ENCODE data around the gene SLC36A2.

SLC36A2 gene

GRCh38 chr5:151281001-151281639 lies 66.2 kb downstream of the SLC36A2 start:
- DNase-seq = no peak

GRCh38 chr5:151280443-151280842 lies 66.9 kb downstream of the SLC36A2 start:
- DNase-seq = no peak

GRCh38 chr5:151278845-151279244 lies 68.5 kb downstream of the SLC36A2 start:
- DNase-seq = no peak

GRCh38 chr5:151275803-151276202 lies 71.6 kb downstream of the SLC36A2 start:
- no peak for DNase-seq

DNA sequence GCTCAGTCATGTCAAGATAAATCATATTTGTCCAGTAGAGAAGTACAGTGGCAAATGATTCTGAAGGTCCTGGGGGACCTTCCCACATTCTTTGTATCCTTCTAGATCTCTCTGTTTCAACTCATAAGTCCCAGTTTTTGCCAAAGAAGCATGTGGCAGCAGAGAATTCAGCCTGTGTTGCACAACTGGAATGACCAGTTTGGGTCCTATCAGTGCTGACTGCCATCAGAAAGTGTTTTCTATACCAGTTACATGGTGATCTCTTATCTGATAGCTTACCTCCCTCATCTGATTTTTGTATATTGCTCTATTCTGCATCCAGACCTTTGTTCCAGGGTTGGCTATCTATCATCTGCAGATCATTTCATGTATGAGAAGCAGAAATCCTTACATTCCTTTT lies 72.7 kb downstream of the SLC36A2 start:
- no peak for DNase-seq

DNA sequence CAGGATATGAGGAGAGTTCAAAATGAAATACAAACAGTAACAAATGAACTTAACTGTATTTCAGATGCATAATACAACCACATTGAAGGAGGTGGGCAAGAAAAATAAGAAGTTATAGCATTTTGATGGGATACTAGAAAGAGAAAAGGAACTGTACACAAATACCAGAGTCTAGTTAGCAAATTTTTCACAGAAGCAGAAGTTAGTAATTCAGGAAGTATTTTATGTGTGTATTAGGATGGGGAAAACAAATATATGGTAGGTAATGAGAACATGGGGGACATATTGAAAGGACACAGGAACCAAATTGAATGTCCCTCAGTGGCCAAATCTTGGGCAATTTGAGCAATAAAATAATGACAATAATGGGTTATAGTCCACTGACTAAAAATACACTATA lies 76.0 kb downstream of the SLC36A2 start:
- DNase-seq = no peak

GRCh38 chr5:151270599-151270998 lies 76.8 kb downstream of the SLC36A2 start:
- DNase-seq = no peak

GRCh38 chr5:151267491-151268260 lies 79.7 kb downstream of the SLC36A2 start:
- DNase-seq = no peak

All from right forelimb (tissue), 1 donor.